Astrocyte of the cerebellum (primary cell): Measurements from ENCODE around the gene TUBB.

Source experiments
- DNase-seq: peaks from one replicate; pipeline ENCODE4 v3.0.0-alpha.2; 2011; ENCODE audit warnings: low read depth
- H3K4me3 ChIP-seq: 2 replicates; pipeline ENCODE4 v1.5.1; 2011; ENCODE audit warnings: mild to moderate bottlenecking, low read depth, low read length, moderate library complexity
- in situ Hi-C: cut with HindIII; loops from 2 replicates; pipeline ENCODE4 v1.10.0; 2017; ENCODE audit warnings: low sequenced_read_pairs
- TF ChIP-seq, protein P1 (sequence below): IDR thresholded peaks from 2 replicates; pipeline ENCODE4 v1.5.1; 2012; ENCODE audit warnings: low read length, low read depth, moderate library complexity, mild to moderate bottlenecking; ENCODE audit errors: missing control alignments

The TUBB gene

DNA sequence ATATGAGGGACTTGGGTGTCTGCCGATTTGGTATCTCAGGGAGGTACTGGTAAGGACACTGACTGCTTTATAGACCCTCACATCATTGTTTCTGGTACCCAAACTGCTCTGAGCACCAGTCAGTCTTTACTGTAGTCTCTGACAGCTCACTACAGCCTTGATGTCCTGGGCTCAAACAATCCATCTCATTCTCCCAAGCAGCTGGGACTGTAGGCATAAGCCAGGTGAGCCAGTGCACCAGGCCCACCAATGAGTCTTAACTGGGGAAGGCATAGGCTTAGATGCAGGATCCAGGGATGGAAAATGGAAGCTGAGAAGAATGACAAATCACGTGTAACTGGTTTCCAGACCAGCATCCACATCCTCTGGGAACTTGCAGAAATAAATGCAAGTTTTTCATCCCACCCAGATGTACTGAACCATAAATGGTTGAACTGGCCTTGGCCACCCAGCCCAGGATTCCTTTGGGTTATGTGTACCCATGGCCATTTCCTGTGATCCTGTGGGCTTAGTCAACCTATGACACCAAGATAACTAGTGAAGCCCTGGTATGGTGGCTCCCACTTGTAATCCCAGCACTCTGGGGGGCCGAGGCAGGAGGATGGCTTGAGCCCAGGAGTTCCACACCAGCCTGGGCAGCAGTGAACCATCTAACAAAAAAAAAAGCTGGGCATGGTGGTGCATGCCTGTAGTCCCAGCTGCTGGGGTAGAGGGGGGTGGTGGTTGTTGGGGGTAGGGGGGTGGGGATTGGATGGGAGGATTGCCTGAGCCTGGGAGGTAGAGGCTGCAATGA, 5.8 kb downstream of the TUBB start:
- in situ Hi-C loops = no loop called here

DNA sequence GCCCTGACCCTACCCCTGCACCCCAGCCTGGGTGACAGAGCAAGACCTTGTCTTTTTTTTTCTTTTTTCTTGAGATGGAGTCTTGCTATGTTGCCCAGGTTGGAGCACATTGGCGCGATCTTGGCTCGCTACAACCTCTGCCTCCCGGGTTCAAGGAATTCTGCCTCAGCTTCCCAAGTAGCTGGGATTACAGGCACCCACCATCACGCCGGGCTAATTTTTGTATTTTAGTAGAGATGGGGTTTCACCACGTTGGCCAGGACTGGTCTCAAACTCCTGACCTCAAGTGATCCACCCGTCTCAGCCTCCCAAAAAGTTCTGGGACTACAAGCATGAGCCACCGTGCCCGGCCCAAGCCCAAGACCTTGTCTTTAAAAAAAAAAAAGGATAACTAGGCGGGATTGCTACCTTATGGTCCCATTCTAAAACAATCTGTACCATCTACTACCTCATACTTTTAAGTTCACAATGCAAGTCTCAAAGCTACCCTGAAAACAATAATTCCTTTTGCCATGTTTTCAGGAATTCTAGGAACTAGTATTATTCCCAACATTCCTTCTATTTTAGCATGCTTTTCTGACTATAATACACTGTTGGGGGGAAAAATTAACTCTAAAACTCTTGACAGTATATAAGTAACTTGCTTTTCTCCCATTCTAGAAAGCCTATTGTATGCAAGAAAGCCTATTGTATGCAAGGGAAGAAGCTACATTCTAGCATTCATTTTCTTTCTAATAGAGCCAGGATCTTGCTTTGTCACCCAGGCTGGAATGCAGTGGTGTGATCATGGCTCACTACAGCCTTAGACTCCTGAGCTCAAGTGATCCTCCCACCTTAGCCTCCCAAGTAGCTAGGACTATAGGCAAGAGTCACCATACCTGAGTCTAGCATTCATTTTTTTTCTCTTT, 6.6 kb downstream of the TUBB start:
- H3K4me3 ChIP-seq = no peak overlapping the region
- DNase-seq = no peak
- in situ Hi-C loops = no loop called here
- TF ChIP-seq, protein P1, sequence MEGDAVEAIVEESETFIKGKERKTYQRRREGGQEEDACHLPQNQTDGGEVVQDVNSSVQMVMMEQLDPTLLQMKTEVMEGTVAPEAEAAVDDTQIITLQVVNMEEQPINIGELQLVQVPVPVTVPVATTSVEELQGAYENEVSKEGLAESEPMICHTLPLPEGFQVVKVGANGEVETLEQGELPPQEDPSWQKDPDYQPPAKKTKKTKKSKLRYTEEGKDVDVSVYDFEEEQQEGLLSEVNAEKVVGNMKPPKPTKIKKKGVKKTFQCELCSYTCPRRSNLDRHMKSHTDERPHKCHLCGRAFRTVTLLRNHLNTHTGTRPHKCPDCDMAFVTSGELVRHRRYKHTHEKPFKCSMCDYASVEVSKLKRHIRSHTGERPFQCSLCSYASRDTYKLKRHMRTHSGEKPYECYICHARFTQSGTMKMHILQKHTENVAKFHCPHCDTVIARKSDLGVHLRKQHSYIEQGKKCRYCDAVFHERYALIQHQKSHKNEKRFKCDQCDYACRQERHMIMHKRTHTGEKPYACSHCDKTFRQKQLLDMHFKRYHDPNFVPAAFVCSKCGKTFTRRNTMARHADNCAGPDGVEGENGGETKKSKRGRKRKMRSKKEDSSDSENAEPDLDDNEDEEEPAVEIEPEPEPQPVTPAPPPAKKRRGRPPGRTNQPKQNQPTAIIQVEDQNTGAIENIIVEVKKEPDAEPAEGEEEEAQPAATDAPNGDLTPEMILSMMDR = no peak

More for the DNA sequence above, 5.8 kb downstream of the TUBB start:
- H3K4me3 ChIP-seq = no peak overlapping the region
- TF ChIP-seq, protein P1 = no peak
- DNase-seq = no peak

DNA sequence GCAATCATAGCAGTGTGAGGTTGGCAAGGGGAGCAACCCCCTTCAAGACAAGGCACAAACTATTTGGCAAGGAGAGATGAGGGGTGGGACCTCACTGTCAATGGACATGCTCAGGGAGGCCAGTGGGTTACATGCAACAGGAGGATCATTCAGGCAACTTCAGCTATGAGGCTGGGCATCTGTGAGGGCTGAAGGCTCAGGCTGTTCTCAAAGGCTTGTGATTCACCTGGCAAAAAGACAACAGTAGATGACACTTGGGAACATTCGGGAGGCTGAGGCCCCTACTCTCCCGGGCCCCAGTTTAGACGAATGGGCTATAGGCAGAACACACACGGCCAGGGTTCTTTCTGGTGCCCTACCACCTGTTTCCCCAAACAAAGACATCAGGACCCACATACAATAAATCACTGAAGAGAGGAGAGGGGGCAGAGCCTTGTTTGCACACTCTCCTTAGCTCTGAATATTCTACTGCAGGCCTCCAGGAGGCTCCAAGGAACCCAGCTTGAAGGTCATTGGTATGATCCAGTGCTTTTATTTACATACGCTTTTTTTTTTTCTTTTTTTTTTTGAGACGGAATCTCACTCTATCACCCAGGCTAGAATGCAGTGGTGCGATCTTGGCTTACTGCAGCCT, 7.9 kb downstream of the TUBB start:
- DNase-seq = no peak
- in situ Hi-C loops = no loop called here
- no peak overlapping the region for H3K4me3 ChIP-seq
- TF ChIP-seq, protein P1 = peak; percentile 37

DNA sequence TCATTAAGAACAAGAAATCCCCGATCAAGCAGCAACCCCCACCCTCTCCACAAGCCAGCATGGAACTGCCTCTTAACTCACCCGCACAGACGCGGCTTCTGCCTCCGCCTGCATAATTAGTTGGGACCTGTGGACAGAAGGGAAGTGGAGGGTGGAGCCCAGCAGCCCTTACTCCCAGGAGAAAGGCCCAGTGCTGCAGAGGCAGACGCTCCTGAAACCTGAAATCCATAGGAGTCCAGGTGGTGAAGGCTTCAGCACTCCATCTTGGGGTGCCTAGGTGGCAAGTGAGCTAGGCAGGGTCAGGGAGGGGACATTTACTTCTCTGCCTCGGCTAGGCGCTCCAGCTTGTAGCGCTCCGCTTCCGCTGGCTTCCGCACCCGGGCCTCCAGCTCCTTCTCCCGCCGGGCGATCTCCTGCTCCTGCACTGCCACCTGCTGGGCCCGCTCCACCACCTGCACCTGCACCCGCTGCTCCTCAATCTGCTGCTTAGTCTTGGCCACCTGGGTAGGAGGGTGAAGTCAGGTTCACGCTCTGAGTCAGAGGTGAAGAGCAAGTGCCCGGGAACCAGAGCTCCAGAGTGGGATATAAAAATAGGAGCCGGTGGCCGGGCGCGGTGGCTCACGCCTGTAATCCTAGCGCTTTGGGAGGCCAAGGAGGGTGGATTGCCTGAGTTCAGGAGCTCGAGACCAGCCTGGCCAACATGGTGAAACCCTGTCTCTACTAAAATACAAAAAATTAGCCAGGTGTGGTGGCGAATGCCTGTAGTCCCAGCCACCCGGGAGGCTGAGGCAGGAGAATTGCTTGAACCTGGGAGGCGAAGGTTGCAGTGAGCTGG, 10.7 kb downstream of the TUBB start:
- TF ChIP-seq, protein P1 = no peak
- no peak for DNase-seq
- H3K4me3 ChIP-seq = no peak overlapping the region
- in situ Hi-C loops = loop anchor here (10.0 kb wide), 1 partner anchor 54 kb away; no protein-coding TSS in a partner anchor

DNA sequence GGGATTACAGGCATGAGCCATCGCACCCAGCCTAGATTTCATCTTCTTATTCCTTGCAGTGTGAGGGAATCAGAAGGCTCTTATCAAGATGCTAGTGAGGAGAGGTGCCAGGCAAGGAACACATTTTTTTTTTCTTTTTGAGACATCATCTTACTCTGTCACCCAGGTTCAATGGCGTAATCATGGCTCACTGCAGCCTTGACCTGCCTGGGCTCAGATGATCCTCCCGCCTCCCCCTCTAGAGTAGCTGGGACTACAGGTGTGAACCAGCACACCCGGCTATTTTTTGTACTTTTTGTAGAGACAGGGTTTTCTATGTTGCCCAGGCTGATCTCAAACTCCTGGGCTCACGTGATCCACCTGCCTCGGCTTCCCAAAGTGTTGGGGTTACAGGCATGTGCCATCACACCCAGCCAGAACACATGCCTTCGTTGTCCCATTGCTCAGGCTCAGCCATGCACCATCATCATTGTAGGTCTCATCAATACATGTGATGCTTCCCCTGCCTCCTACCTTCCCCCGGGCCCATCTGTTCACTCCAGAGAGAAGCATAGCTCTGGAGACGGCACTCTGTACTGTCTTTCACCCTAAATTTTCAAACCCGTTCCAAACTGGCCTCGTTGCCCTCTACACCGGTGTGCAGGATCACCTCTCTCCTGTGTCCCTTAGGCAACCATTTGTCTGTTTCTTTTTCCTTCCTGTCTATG, 12.2 kb downstream of the TUBB start:
- TF ChIP-seq, protein P1 = no peak
- no peak overlapping the region for H3K4me3 ChIP-seq
- no peak for DNase-seq
- in situ Hi-C loops = loop anchor here (10.0 kb wide), 1 partner anchor 52 kb away; no protein-coding TSS in a partner anchor
